HG03342 (cell line): Measurements from ENCODE around the gene TENT5C.
"Not testable (repeated sequence)": the region's sequence is repeated elsewhere in the genome, so short reads cannot be mapped to it uniquely, and the experiment has no call there.

Experiments used
- ATAC-seq: cut with Tn5 transposase; IDR thresholded peaks from one replicate; pipeline ENCODE4 v1.9.1; 2021; ENCODE audit warnings: mild to moderate bottlenecking, moderate library complexity; ENCODE audit not compliant: unreplicated experiment

Gene TENT5C

GRCh38 chr1:117605774-117606648 lies at the start of gene TENT5C:
TSS of gene TENT5C (plus strand) at chr1:117606048. CDS start at chr1:117622869, 16,821 bp downstream.
- peak; percentile 89 for ATAC-seq

- ATAC-seq = no peak
Measured at GRCh38 chr1:117556341-117556740, 49.5 kb upstream of the TENT5C start.

GRCh38 chr1:117556976-117557375 lies 48.9 kb upstream of the TENT5C start:
- ATAC-seq = no peak

- ATAC-seq = not testable (repeated sequence)
Measured at GRCh38 chr1:117558451-117558850, 47.4 kb upstream of the TENT5C start.

- ATAC-seq = no peak
Measured at GRCh38 chr1:117559139-117559538, 46.7 kb upstream of the TENT5C start.

- ATAC-seq = no peak
Measured at GRCh38 chr1:117559985-117560384, 45.9 kb upstream of the TENT5C start.

- no peak for ATAC-seq
Measured at GRCh38 chr1:117561071-117561470, 44.8 kb upstream of the TENT5C start.

GRCh38 chr1:117561551-117561950 lies 44.3 kb upstream of the TENT5C start:
- no peak for ATAC-seq

- ATAC-seq = no peak
Measured at GRCh38 chr1:117562581-117563491, 43.0 kb upstream of the TENT5C start.

- no peak for ATAC-seq
Measured at GRCh38 chr1:117563492-117563875, 42.4 kb upstream of the TENT5C start.

- no peak for ATAC-seq
Measured at GRCh38 chr1:117564227-117565075, 41.4 kb upstream of the TENT5C start.

GRCh38 chr1:117565076-117565556 lies 40.7 kb upstream of the TENT5C start:
- no peak for ATAC-seq

- ATAC-seq = no peak
Measured at GRCh38 chr1:117565745-117566455, 39.9 kb upstream of the TENT5C start.

GRCh38 chr1:117566556-117566955 lies 39.3 kb upstream of the TENT5C start:
- no peak for ATAC-seq

GRCh38 chr1:117567435-117567834 lies 38.4 kb upstream of the TENT5C start:
- no peak for ATAC-seq

GRCh38 chr1:117567976-117568375 lies 37.9 kb upstream of the TENT5C start:
- ATAC-seq = no peak

- no peak for ATAC-seq
Measured at GRCh38 chr1:117568999-117569398, 36.8 kb upstream of the TENT5C start.

- ATAC-seq = no peak
Measured at GRCh38 chr1:117569856-117570255, 36.0 kb upstream of the TENT5C start.

- ATAC-seq = no peak
Measured at GRCh38 chr1:117570988-117571409, 34.8 kb upstream of the TENT5C start.

- ATAC-seq = no peak
Measured at GRCh38 chr1:117571496-117571895, 34.4 kb upstream of the TENT5C start.
